Activated CD8-positive, alpha-beta T cell treated with anti-CD3 and anti-CD28 coated beads for 36 hours (primary cell): Measurements from ENCODE around the gene TTC21B. TPM values are rescaled to one million over a fixed set of nuclear protein-coding genes. Genes with fewer than 3 reads are reported as not detected.

Experiments
- ATAC-seq: fragments of 200-7000 bp; cut with Tn5 transposase; one replicate; pipeline ENCODE4 v1.10.0; 2021; ENCODE audit warnings: mild to moderate bottlenecking, moderate library complexity
- CTCF ChIA-PET: fragments of 350-600 bp; sonication (Branson Sonifier 250); formaldehyde crosslinking; loops from one replicate; lab custom pipeline; 2021; ENCODE audit warnings: antibody characterized with exemption; lab: Charles Lee
- POLR2A ChIA-PET: fragments of 350-600 bp; sonication (Branson Sonifier 250); formaldehyde crosslinking; loops from one replicate; lab custom pipeline; 2021; ENCODE audit warnings: antibody characterized with exemption; lab: Charles Lee
- DNase-seq: peaks from one replicate; pipeline ENCODE4 v3.0.0-alpha.2; 2020
- H3K27ac Mint-ChIP-seq: one replicate; pipeline ENCODE4 v1.8.0; 2021; ENCODE audit warnings: mild to moderate bottlenecking, mixed read lengths
- H3K27me3 Mint-ChIP-seq: one replicate; pipeline ENCODE4 v1.8.0; 2021; ENCODE audit warnings: mixed read lengths
- H3K36me3 Mint-ChIP-seq: one replicate; pipeline ENCODE4 v1.8.0; 2021; ENCODE audit warnings: low read depth, mixed read lengths
- H3K4me1 Mint-ChIP-seq: one replicate; pipeline ENCODE4 v1.8.0; 2021; ENCODE audit warnings: low read depth, mixed read lengths
- H3K4me3 Mint-ChIP-seq: one replicate; pipeline ENCODE4 v1.8.0; 2021; ENCODE audit warnings: mild to moderate bottlenecking, moderate library complexity, mixed read lengths
- H3K9me3 Mint-ChIP-seq: one replicate; pipeline ENCODE4 v1.8.0; 2021; ENCODE audit warnings: mixed read lengths
- intact Hi-C: fragments of 100-400 bp; cut with micrococcal nuclease; formaldehyde crosslinking; loops from one replicate; pipeline ENCODE4 v1.10.0; 2022
- total RNA-seq, 2 experiments: library from RNA; stranded (reverse); gene quantifications; one replicate each; pipeline ENCODE4 v1.2.3, GENCODE V29; 2021
- TF ChIP-seq, protein P1 (sequence below): fragments of 200-600 bp; IDR thresholded peaks from one replicate; pipeline ENCODE4 v1.8.0; 2022; ENCODE audit warnings: antibody characterized with exemption, mild to moderate bottlenecking

Gene TTC21B
- total RNA-seq, 2 experiments from 2014 or later = 22.1 to 24.1 TPM

DNA sequence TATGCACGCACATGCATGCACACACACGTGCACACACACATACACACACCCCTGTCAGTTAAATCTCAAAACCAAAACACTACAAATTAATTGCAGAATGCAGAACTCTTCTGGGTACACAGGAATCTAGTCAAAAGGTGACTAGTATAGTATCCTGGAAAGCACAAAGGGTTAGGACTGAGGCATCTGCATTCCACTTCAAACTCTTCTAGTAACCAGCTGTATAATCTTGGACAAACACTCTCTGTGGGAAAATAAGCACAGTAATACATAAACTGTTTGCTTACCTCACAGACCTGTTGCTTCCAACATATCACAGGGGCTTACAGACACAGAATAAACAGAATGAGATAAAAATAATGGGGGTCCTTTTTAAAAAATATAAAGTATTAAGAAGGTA lies 49.1 kb downstream of the TTC21B start:
- POLR2A ChIA-PET = no interaction called here
- H3K27ac Mint-ChIP-seq = no peak overlapping the region
- H3K27me3 Mint-ChIP-seq = no peaks in the 10 kb centered on the region
- intact Hi-C loops = no loop called here
- CTCF ChIA-PET = interaction anchor here (0.8 kb wide), 1 partner anchor 30 kb away, joined by 4 read pairs; no protein-coding TSS in a partner anchor
- no peak for ATAC-seq
- DNase-seq = no peak
- H3K36me3 Mint-ChIP-seq = peaks cover 31% of the 10 kb centered on the region
- H3K4me3 Mint-ChIP-seq = no peak overlapping the region
- TF ChIP-seq, protein P1, sequence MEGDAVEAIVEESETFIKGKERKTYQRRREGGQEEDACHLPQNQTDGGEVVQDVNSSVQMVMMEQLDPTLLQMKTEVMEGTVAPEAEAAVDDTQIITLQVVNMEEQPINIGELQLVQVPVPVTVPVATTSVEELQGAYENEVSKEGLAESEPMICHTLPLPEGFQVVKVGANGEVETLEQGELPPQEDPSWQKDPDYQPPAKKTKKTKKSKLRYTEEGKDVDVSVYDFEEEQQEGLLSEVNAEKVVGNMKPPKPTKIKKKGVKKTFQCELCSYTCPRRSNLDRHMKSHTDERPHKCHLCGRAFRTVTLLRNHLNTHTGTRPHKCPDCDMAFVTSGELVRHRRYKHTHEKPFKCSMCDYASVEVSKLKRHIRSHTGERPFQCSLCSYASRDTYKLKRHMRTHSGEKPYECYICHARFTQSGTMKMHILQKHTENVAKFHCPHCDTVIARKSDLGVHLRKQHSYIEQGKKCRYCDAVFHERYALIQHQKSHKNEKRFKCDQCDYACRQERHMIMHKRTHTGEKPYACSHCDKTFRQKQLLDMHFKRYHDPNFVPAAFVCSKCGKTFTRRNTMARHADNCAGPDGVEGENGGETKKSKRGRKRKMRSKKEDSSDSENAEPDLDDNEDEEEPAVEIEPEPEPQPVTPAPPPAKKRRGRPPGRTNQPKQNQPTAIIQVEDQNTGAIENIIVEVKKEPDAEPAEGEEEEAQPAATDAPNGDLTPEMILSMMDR = no peak
- peaks cover 10% of the 10 kb centered on the region for H3K4me1 Mint-ChIP-seq
- H3K9me3 Mint-ChIP-seq = no peaks in the 10 kb centered on the region

DNA sequence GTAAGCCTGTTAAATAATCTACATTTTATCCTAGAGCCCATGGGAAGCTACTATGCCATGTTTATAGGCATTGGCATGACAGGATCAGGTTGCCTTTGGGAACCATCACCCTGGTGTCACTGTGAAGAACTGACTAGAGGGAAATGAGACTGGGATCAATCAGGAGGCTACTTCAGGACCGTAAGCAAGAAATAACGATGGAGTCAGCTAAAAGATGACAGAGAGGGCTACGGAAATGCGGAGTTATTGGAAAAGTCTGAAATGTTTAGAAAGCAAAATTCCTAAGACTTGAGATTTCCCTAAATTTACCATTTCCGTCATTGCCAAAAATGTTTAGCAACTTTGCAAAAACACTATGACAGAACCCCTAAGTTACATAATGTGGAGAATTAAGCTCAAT lies 50.2 kb downstream of the TTC21B start:
- no peak overlapping the region for H3K4me3 Mint-ChIP-seq
- no peak for DNase-seq
- H3K9me3 Mint-ChIP-seq = no peaks in the 10 kb centered on the region
- ChIA-PET CTCF (interaction anchor here (0.5 to 1.0 kb wide), 2 partner anchors 13 to 31 kb away, joined by 3 read pairs; no protein-coding TSS in a partner anchor), POLR2A (no interaction called here)
- TF ChIP-seq, protein P1 = no peak
- H3K27ac Mint-ChIP-seq = no peak overlapping the region
- H3K36me3 Mint-ChIP-seq = peaks cover 34% of the 10 kb centered on the region
- H3K27me3 Mint-ChIP-seq = no peaks in the 10 kb centered on the region
- H3K4me1 Mint-ChIP-seq = peaks cover 10% of the 10 kb centered on the region
- ATAC-seq = no peak
- intact Hi-C loops = no loop called here

DNA sequence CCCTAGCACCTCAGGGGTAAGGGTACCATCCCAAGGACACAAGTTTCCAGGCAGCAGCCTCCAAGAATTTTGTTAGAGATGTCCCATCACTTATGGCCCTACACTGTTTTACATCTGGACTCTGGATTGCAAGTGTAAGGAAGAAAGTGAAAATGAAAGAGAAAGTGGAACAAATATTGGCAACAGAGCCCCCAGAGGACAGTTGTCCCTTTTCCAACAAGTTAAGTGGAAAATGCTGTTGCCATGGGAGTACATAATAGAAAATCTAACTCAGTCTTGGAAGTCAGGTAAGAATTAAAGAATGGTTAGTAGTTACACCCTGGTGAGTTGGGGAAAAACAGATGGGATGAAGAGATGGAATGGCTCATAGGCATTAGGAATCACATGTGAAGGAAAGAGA lies 50.6 kb downstream of the TTC21B start:
- CTCF ChIA-PET = interaction anchor here (1.0 kb wide), 1 partner anchor 31 kb away, joined by 3 read pairs; no protein-coding TSS in a partner anchor
- Mint-ChIP-seq H3K36me3 (peaks cover 38% of the 10 kb centered on the region), H3K27ac (peak overlapping the region; percentile 13), H3K9me3 (no peaks in the 10 kb centered on the region), H3K4me3 (no peak overlapping the region), H3K27me3 (no peaks in the 10 kb centered on the region), H3K4me1 (peaks cover 10% of the 10 kb centered on the region)
- intact Hi-C loops = no loop called here
- peak; percentile 34 for ATAC-seq
- POLR2A ChIA-PET = no interaction called here
- TF ChIP-seq, protein P1 = no peak
- DNase-seq = no peak

- intact Hi-C loops = no loop called here
- TF ChIP-seq, protein P1 = no peak
- Mint-ChIP-seq H3K36me3 (peaks cover 44% of the 10 kb centered on the region), H3K27ac (no peak overlapping the region), H3K4me1 (peaks cover 10% of the 10 kb centered on the region), H3K27me3 (no peaks in the 10 kb centered on the region), H3K9me3 (no peaks in the 10 kb centered on the region), H3K4me3 (no peak overlapping the region)
- ChIA-PET POLR2A (no interaction called here), CTCF (no interaction called here)
- DNase-seq (no peak), ATAC-seq (no peak)
Observed at GRCh38 chr2:165901620-165902298, 51.8 kb downstream of the TTC21B start.

GRCh38 chr2:165899311-165899710 lies 54.3 kb downstream of the TTC21B start:
- POLR2A ChIA-PET = no interaction called here
- Mint-ChIP-seq H3K9me3 (no peaks in the 10 kb centered on the region), H3K27ac (no peak overlapping the region), H3K4me1 (peaks cover 10% of the 10 kb centered on the region), H3K27me3 (no peaks in the 10 kb centered on the region), H3K36me3 (peaks cover 48% of the 10 kb centered on the region), H3K4me3 (no peak overlapping the region)
- ATAC-seq = no peak
- no peak for DNase-seq
- intact Hi-C loops = no loop called here
- CTCF ChIA-PET = interaction anchor here (0.9 kb wide), 1 partner anchor 25 kb away, joined by 4 read pairs; no protein-coding TSS in a partner anchor
- TF ChIP-seq, protein P1 = no peak
